ENCODE data around the gene CCDC112. TPM values are rescaled to one million over a fixed set of nuclear protein-coding genes. Genes with fewer than 3 reads are reported as not detected.

The CCDC112 gene
- total RNA-seq, 2 experiments from 2014 or later: 3.1 to 3.9 TPM

DNA sequence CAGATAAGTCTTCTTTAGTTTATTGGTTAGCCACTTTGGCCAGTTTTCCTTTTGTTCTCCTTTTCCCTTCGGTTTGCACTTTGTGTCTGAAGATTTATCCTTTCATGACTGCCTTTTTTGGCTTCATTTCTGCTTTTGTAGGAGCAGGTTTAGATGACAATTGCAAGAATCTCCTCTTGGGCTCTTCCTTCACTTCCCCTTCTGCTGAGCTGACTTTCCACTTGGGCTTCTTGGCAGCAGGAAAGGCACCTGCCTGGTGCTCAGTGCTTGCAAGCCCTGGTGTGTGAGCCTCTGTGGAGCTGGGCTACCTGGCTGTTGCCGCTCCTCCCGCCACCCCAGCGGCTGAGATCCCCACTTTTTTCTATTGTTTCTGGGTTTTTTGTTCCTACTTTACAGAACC, 7.3 kb downstream of the CCDC112 start:
- H3K36me3 Mint-ChIP-seq (ENCODE audit: low read depth): peaks cover 3% of the 10 kb centered on the region
- intact Hi-C loops (cut with DNase I, micrococcal nuclease): no loop called here
- no peak overlapping the region for H3K27ac Mint-ChIP-seq
- H3K9me3 Mint-ChIP-seq: peaks cover 2% of the 10 kb centered on the region
- ChIA-PET POLR2A (no interaction called here), CTCF (no interaction called here)
- H3K27me3 Mint-ChIP-seq: no peaks in the 10 kb centered on the region
- DNase-seq (no peak), ATAC-seq (ENCODE audit: poor library complexity) (no peak)
- H3K36me3 ChIP-seq (ENCODE audit: insufficient read depth, low read length): no peaks in the 10 kb centered on the region
- H3K27me3 ChIP-seq (ENCODE audit: control insufficient read depth in 1 of 2, insufficient read depth in 2 of 2, low read length in 2 of 2): no peaks in the 10 kb centered on the region
- no peak overlapping the region for H3K4me3 ChIP-seq (ENCODE audit: low read length)
- H3K27ac ChIP-seq (ENCODE audit: low read depth in 1 of 2, low read length in 2 of 2): no peak overlapping the region
- TF ChIP-seq, protein P1, sequence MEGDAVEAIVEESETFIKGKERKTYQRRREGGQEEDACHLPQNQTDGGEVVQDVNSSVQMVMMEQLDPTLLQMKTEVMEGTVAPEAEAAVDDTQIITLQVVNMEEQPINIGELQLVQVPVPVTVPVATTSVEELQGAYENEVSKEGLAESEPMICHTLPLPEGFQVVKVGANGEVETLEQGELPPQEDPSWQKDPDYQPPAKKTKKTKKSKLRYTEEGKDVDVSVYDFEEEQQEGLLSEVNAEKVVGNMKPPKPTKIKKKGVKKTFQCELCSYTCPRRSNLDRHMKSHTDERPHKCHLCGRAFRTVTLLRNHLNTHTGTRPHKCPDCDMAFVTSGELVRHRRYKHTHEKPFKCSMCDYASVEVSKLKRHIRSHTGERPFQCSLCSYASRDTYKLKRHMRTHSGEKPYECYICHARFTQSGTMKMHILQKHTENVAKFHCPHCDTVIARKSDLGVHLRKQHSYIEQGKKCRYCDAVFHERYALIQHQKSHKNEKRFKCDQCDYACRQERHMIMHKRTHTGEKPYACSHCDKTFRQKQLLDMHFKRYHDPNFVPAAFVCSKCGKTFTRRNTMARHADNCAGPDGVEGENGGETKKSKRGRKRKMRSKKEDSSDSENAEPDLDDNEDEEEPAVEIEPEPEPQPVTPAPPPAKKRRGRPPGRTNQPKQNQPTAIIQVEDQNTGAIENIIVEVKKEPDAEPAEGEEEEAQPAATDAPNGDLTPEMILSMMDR (IDR thresholded peaks at IDR 0.05): no peak
- peaks cover 0 to 4% of the 10 kb centered on the region in 2 experiments for H3K9me3 ChIP-seq (ENCODE audit: control insufficient read depth in 1 of 2, insufficient read depth in 1 of 2, low read length in 2 of 2)
- no peaks in the 10 kb centered on the region for H3K4me1 ChIP-seq (ENCODE audit: insufficient read depth, low read length)
- no peak overlapping the region for H3K4me3 Mint-ChIP-seq
- peaks cover 4% of the 10 kb centered on the region for H3K4me1 Mint-ChIP-seq (ENCODE audit: low read depth)

DNA sequence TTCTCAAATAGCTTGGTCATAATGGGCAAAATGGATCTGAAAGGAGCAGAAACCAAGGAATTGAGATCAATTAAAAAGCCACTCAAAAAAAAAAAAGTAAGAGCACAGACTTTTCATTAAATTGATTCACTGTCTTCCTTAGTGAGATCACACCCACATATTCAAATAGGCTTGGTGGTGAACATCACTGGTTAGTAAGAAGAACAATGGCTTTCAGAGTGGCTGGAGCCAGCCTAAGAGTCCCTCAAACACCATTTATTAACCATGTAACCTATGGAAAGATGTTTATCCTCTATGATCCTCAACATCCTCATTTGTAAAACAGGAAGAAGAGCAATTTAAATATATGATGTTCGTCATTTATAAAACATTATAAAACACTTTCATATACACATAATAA, 12.4 kb downstream of the CCDC112 start:
- H3K27ac ChIP-seq (ENCODE audit: low read depth in 1 of 2, low read length in 2 of 2): no peak overlapping the region
- H3K4me3 Mint-ChIP-seq: no peak overlapping the region

DNA sequence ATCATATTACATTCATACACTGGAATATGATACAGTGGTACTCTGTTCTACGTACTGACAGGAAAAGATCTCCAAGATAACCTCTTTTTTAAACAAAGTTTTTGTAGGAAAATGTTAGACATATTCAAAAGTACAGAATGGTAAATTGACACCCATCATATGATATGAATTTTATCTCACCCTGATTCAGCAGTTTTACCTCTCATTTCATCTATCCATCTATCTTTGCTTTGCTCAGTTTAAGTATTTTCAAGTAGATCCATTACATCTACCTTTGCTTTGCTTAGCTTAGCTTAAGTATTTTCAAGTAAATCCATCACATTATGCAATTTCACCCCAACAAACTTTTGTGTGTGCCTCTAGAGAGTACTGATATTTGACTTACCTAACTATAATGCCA, 14.3 kb downstream of the CCDC112 start:
- Mint-ChIP-seq H3K36me3 (ENCODE audit: low read depth) (peaks cover 3% of the 10 kb centered on the region), H3K4me3 (no peak overlapping the region), H3K4me1 (ENCODE audit: low read depth) (peaks cover 4% of the 10 kb centered on the region), H3K27ac (no peak overlapping the region), H3K9me3 (no peaks in the 10 kb centered on the region), H3K27me3 (no peaks in the 10 kb centered on the region)
- H3K27ac ChIP-seq (ENCODE audit: low read depth in 1 of 2, low read length in 2 of 2): no peak overlapping the region
- no peak for ATAC-seq (ENCODE audit: poor library complexity)
- no peaks in the 10 kb centered on the region for H3K9me3 ChIP-seq (ENCODE audit: control insufficient read depth in 1 of 2, insufficient read depth in 1 of 2, low read length in 2 of 2)
- ChIA-PET POLR2A (no interaction called here), CTCF (no interaction called here)
- intact Hi-C loops (cut with DNase I, micrococcal nuclease): no loop called here
- H3K4me1 ChIP-seq (ENCODE audit: insufficient read depth, low read length): no peaks in the 10 kb centered on the region
- no peak for DNase-seq
- no peaks in the 10 kb centered on the region for H3K36me3 ChIP-seq (ENCODE audit: insufficient read depth, low read length)
- no peaks in the 10 kb centered on the region for H3K27me3 ChIP-seq (ENCODE audit: control insufficient read depth in 1 of 2, insufficient read depth in 2 of 2, low read length in 2 of 2)
- TF ChIP-seq, protein P1 (IDR thresholded peaks at IDR 0.05): no peak
- no peak overlapping the region for H3K4me3 ChIP-seq (ENCODE audit: low read length)

More for the DNA sequence above, 12.4 kb downstream of the CCDC112 start:
- Histone ChIP-seq H3K4me1 (ENCODE audit: insufficient read depth, low read length) (no peaks in the 10 kb centered on the region), H3K27me3 (ENCODE audit: control insufficient read depth in 1 of 2, insufficient read depth in 2 of 2, low read length in 2 of 2) (no peaks in the 10 kb centered on the region), H3K36me3 (ENCODE audit: insufficient read depth, low read length) (no peaks in the 10 kb centered on the region), H3K9me3 (ENCODE audit: control insufficient read depth in 1 of 2, insufficient read depth in 1 of 2, low read length in 2 of 2) (no peaks in the 10 kb centered on the region), H3K4me3 (ENCODE audit: low read length) (no peak overlapping the region)
- Mint-ChIP-seq H3K4me1 (ENCODE audit: low read depth) (peaks cover 4% of the 10 kb centered on the region), H3K27ac (no peak overlapping the region), H3K36me3 (ENCODE audit: low read depth) (peaks cover 3% of the 10 kb centered on the region), H3K9me3 (no peaks in the 10 kb centered on the region), H3K27me3 (no peaks in the 10 kb centered on the region)
- no peak for ATAC-seq (ENCODE audit: poor library complexity)
- no peak for DNase-seq
- ChIA-PET POLR2A (no interaction called here), CTCF (interaction anchor here (0.7 kb wide), 1 partner anchor 291 kb away, joined by 3 read pairs; no protein-coding TSS in a partner anchor)
- intact Hi-C loops (cut with DNase I, micrococcal nuclease): no loop called here
- TF ChIP-seq, protein P1 (IDR thresholded peaks at IDR 0.05): no peak

Data from CD4-positive, alpha-beta T cell (primary cell).